DMS114 treated with DMSO at 0.1 percent for 48 hours (cell line): Measurements from ENCODE around the gene PAGR1.
"Not testable (repeated sequence)": the region's sequence is repeated elsewhere in the genome, so short reads cannot be mapped to it uniquely, and the experiment has no call there.

Source experiments
- DNase-seq: peaks from one replicate; lab custom pipeline; 2025; ENCODE audit not compliant: unreplicated experiment; lab: John Stamatoyannopoulos, UW

The PAGR1 gene

GRCh38 chr16:29811896-29812665 lies 3.9 kb upstream of the PAGR1 start, which contains the start of gene PRRT2:
Gene PRRT2, plus strand, starts transcription at chr16:29812193. Its CDS starts 862 bp downstream, at chr16:29813055.
- peak; percentile 64 for DNase-seq

- DNase-seq, result peak; percentile 16
These were observed 3.0 kb upstream of the PAGR1 start for GRCh38 chr16:29812754-29813643.

- DNase-seq, result no peak
These were observed 2.0 kb upstream of the PAGR1 start for GRCh38 chr16:29813644-29814562.

GRCh38 chr16:29814592-29814991 lies 1.4 kb upstream of the PAGR1 start:
- no peak for DNase-seq

GRCh38 chr16:29815032-29815721 lies 775 bp upstream of the PAGR1 start:
- peak; percentile 30 for DNase-seq

DNA sequence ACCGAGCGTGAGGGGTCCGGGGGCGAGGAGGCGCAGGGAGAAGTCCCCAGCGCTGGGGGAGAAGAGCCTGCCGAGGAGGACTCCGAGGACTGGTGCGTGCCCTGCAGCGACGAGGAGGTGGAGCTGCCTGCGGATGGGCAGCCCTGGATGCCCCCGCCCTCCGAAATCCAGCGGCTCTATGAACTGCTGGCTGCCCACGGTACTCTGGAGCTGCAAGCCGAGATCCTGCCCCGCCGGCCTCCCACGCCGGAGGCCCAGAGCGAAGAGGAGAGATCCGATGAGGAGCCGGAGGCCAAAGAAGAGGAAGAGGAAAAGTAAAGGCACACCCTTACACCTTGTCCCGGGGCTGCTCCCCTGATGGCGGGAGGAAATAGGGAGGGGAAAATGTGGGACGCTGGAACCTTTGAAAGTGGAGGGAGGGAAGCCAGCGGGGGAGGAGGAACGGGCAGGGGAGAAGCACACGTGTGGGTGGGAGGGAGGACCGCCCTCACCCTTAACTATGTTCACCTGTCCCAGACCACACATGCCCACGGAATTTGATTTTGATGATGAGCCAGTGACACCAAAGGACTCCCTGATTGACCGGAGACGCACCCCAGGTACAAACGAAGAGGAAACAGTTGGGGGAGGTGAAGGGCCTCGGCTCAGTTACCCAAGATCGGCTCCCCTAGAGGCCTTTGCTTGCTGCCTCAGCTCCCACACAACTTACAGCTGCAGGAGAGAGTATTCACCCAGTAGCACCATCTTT lies 916 bp downstream of the PAGR1 start:
- peak; percentile 21 for DNase-seq

- DNase-seq, result no peak
These were observed 2.1 kb downstream of the PAGR1 start for GRCh38 chr16:29818082-29818481.

- DNase-seq, result no peak
These were observed 3.6 kb downstream of the PAGR1 start for GRCh38 chr16:29819506-29819905.

GRCh38 chr16:29820271-29820701 lies 4.3 kb downstream of the PAGR1 start, which contains the start of gene MVP:
Gene MVP, plus strand, starts transcription at chr16:29820462. Its CDS starts 10,088 bp downstream, at chr16:29830550.
- DNase-seq, result no peak

- no peak for DNase-seq
These were observed 5.0 kb downstream of the PAGR1 start for GRCh38 chr16:29820730-29821642.

DNA sequence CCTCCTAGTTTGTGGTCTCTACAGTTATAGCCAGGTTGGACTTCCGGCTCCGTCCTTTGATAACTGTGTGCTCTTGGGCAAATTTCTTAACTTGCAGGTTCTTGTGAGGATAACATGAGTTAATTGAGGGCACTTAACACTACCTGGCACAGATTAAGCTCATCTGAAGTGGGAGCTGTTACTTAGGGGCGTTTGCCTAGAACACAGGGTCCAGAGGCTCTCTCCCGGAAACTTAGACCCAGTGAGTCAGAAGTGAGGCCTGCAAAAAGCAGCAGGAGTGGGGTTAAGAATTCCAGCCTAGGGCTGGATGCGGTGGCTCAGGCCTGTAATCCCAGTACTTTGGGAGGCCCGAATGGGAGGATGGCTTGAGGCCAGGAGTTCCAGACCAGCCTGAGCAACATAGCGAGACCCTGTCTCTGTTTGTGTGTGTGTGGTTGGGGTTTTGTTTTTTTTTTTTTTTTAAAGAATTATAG lies 5.7 kb downstream of the PAGR1 start:
- DNase-seq, result no peak

GRCh38 chr16:29824589-29825144 lies 8.7 kb downstream of the PAGR1 start:
- no peak for DNase-seq

DNA sequence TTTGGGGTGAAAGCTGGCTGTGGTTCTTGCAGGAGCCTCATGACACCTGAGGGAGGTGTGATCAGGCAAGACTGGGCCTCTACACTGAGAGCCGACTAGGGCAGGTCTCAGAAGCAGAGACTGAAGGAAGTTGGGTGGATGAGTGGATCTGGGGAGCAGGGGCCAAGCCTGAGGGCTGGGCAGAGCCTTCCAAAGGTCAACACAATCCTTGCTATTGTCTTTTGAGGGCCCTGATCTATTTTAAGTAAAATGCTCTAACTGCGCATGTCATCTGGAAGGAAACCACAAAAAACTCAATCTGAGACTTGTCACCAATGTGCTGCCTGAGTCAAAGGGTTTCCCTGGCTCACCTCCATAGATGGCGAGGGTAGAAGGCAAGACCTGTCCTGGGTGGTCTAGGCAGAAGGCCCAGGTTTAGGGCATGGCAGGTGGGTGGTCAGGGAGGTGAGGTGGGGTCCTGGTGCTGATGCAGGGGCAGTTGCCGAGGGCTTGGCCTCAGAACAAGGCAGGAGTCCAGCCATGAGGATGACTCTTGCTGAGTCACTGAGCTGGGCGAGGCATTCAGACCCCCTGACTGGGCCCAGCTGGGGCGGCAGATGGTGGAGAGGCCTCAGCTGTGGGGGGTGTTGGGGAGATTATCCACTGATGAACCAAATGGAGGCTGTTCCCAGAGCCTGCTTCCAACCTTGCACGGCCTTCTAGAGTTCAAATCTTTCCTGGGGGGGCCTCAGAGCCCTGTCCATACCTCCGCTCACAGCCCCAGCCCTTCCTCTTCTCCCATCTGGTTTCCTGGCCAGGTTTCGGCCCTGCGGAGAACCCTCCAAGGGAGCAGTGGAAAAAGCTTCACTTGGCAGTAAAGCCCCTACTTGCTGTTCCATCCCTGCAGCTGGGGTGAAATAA lies 9.4 kb downstream of the PAGR1 start:
- no peak for DNase-seq

- no peak for DNase-seq
These were observed 10.4 kb downstream of the PAGR1 start for GRCh38 chr16:29826342-29826695.

DNA sequence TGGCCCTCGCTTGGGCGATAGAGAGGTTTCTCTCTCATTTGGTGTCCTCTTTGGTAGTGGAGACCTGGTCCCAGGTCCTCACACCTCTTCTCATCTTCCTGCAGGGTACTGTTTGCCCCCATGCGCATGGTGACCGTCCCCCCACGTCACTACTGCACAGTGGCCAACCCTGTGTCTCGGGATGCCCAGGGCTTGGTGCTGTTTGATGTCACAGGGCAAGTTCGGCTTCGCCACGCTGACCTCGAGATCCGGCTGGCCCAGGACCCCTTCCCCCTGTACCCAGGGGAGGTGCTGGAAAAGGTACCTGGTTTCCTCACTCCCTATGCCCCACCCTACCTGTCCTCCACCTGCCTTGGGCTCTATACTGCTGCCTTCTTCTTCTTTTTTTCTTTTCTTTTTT lies 14.8 kb downstream of the PAGR1 start:
- no peak for DNase-seq

GRCh38 chr16:29831490-29831889 lies 15.5 kb downstream of the PAGR1 start:
- no peak for DNase-seq

- DNase-seq, result not testable (repeated sequence)
These were observed 17.3 kb downstream of the PAGR1 start for GRCh38 chr16:29833219-29833618.
